ENCODE data around the gene ACHE.

Gene ACHE

GRCh38 chr7:100896732-100897608 is 1.3 kb upstream of the ACHE start:
- DNase-seq: peak in 3 of 5 experiments; percentile 38 to 63 (median 40)

- peak in 1 of 5 experiments; percentile 63 for DNase-seq
These were observed 456 bp upstream of the ACHE start for GRCh38 chr7:100895956-100896731.

- DNase-seq: peak in 3 of 5 experiments; percentile 29 to 38 (median 36)
These were observed 608 bp downstream of the ACHE start for GRCh38 chr7:100894860-100895700.

GRCh38 chr7:100893910-100894721 is 1.6 kb downstream of the ACHE start:
- DNase-seq: no peak

- no peak for DNase-seq
These were observed 2.3 kb downstream of the ACHE start for GRCh38 chr7:100893318-100893895.

GRCh38 chr7:100892364-100893317 is 3.0 kb downstream of the ACHE start:
- DNase-seq: no peak

- DNase-seq: no peak
These were observed 4.0 kb downstream of the ACHE start for GRCh38 chr7:100891568-100892247.

- DNase-seq: no peak
These were observed 4.8 kb downstream of the ACHE start for GRCh38 chr7:100890653-100891567.

GRCh38 chr7:100888988-100889750 is 6.5 kb downstream of the ACHE start, which contains the start of gene UFSP1:
Gene UFSP1 (minus strand): TSS chr7:100889715. CDS start chr7:100889271, 444 bp downstream.
- no peak for DNase-seq

- no peak for DNase-seq
These were observed 7.2 kb downstream of the ACHE start for GRCh38 chr7:100888291-100888987.

GRCh38 chr7:100887516-100888290 is 8.0 kb downstream of the ACHE start:
- peak in 3 of 5 experiments; percentile 56 to 89 (median 71) for DNase-seq

GRCh38 chr7:100886936-100887515 is 8.7 kb downstream of the ACHE start:
- DNase-seq: peak in 1 of 5 experiments; percentile 53

- no peak for DNase-seq
These were observed 9.3 kb downstream of the ACHE start for GRCh38 chr7:100886142-100886935.

- no peak for DNase-seq
These were observed 10.1 kb downstream of the ACHE start for GRCh38 chr7:100885440-100886141.
